Islet precursor cell (in vitro differentiated cells): ENCODE results near the gene UIMC1.
"Not testable (repeated sequence)": the region's sequence is repeated elsewhere in the genome, so short reads cannot be mapped to it uniquely, and the experiment has no call there.

Experiments used
- DNase-seq: peaks from one replicate; pipeline ENCODE4 v3.0.0-alpha.2; 2018

The UIMC1 gene

GRCh38 chr5:176881816-176882566, 124.6 kb downstream of the UIMC1 start:
- DNase-seq: no peak

GRCh38 chr5:176881021-176881749, 125.4 kb downstream of the UIMC1 start:
- no peak for DNase-seq

GRCh38 chr5:176880366-176881020, 126.1 kb downstream of the UIMC1 start:
- no peak for DNase-seq

- DNase-seq: no peak
These were observed 126.8 kb downstream of the UIMC1 start for GRCh38 chr5:176879663-176880361.

GRCh38 chr5:176878906-176879662, 127.5 kb downstream of the UIMC1 start:
- no peak for DNase-seq

GRCh38 chr5:176878463-176878862, 128.1 kb downstream of the UIMC1 start:
- no peak for DNase-seq

GRCh38 chr5:176877793-176878331, 128.7 kb downstream of the UIMC1 start:
- DNase-seq: no peak

GRCh38 chr5:176876506-176877431, 129.8 kb downstream of the UIMC1 start:
- DNase-seq: no peak

- DNase-seq: no peak
These were observed 130.6 kb downstream of the UIMC1 start for GRCh38 chr5:176875783-176876505.

GRCh38 chr5:176875014-176875550, 131.5 kb downstream of the UIMC1 start:
- DNase-seq: no peak

- DNase-seq: no peak
These were observed 132.3 kb downstream of the UIMC1 start for GRCh38 chr5:176874198-176874780.

- DNase-seq: no peak
These were observed 132.9 kb downstream of the UIMC1 start for GRCh38 chr5:176873541-176874172.

GRCh38 chr5:176873011-176873410, 133.6 kb downstream of the UIMC1 start:
- not testable (repeated sequence) for DNase-seq

GRCh38 chr5:176872586-176872985, 134.0 kb downstream of the UIMC1 start:
- not testable (repeated sequence) for DNase-seq

- DNase-seq: not testable (repeated sequence)
These were observed 135.9 kb downstream of the UIMC1 start for GRCh38 chr5:176870644-176871043.

- DNase-seq: peak; percentile 89
These were observed 136.4 kb downstream of the UIMC1 start for GRCh38 chr5:176870110-176870591.

GRCh38 chr5:176869501-176870109, 137.0 kb downstream of the UIMC1 start:
- DNase-seq: no peak

- no peak for DNase-seq
These were observed 137.8 kb downstream of the UIMC1 start for GRCh38 chr5:176868731-176869130.
